Tibial artery (tissue), 4 donors: ENCODE measurements around the gene UPK3A.

Experiments used
- DNase-seq, 2 donors: peaks; one replicate each; pipeline ENCODE4 v3.0.0-alpha.2; 2019
- H3K27ac ChIP-seq, 2 donors: fragments of 200-600 bp; sonication (generic) in 1 of 2; 1 replicate in 1 of 2; 2 replicates in 1 of 2; pipeline ENCODE4 v1.5.1; 2018 to 2019; ENCODE audit warnings: mild to moderate bottlenecking in 1 of 2
- H3K27me3 ChIP-seq, 2 donors: fragments of 200-600 bp; sonication (generic) in 1 of 2; one replicate each; pipeline versions ENCODE4 v1.5.1 to v1.6.0; 2016 to 2019
- H3K36me3 ChIP-seq, 3 donors: fragments of 200-600 bp; sonication (generic) in 2 of 3; one replicate each; pipeline ENCODE4 v1.5.1; 2016 to 2019; ENCODE audit warnings: mild to moderate bottlenecking in 2 of 3
- H3K4me1 ChIP-seq, 4 donors: fragments of 200-600 bp; sonication (generic) in 2 of 4; 1 replicate in 3 of 4; 2 replicates in 1 of 4; pipeline ENCODE4 v1.5.1; 2016 to 2019
- H3K4me3 ChIP-seq, 2 donors: fragments of 200-600 bp; sonication (generic) in 1 of 2; 1 replicate in 1 of 2; 2 replicates in 1 of 2; pipeline ENCODE4 v1.5.1; 2018 to 2019; ENCODE audit warnings: mild to moderate bottlenecking in 2 of 2
- H3K9me3 ChIP-seq, 3 donors: fragments of 200-600 bp; sonication (generic) in 1 of 3; one replicate each; pipeline ENCODE4 v1.5.1; 2016 to 2019
- CTCF ChIP-seq, 2 experiments: fragments of 200-600 bp in 1 of 2; fragments of 450-650 bp in 1 of 2; IDR thresholded peaks; one replicate each; pipeline ENCODE4 v1.5.1; 2017 to 2019; ENCODE audit warnings: antibody characterized with exemption in 2 of 2, mild to moderate bottlenecking in 1 of 2, moderate library complexity in 1 of 2
- intact Hi-C: fragments of 100-400 bp; cut with DNase I; formaldehyde crosslinking; loops from one replicate; pipeline ENCODE4 v1.15.0; 2023; ENCODE audit warnings: low total_unique reads

Gene UPK3A

GRCh38 chr22:45337536-45337935 is 52.8 kb downstream of the UPK3A start:
- DNase-seq = no peak
- no peaks in the 10 kb centered on the region for H3K27me3 ChIP-seq
- peaks cover 0 to 31% (median 12%) of the 10 kb centered on the region in 4 donors for H3K4me1 ChIP-seq
- H3K36me3 ChIP-seq = peaks cover 34 to 78% (median 62%) of the 10 kb centered on the region in 3 donors
- intact Hi-C loops = no loop called here
- peak overlapping the region in 1 of 2 donors; percentile 27 for H3K27ac ChIP-seq
- H3K4me3 ChIP-seq = no peak overlapping the region
- no peaks in the 10 kb centered on the region for H3K9me3 ChIP-seq
- no peak for TF ChIP-seq CTCF (IDR thresholded peaks at IDR 0.05)

- Histone ChIP-seq H3K4me3 (no peak overlapping the region), H3K36me3 (peaks cover 31 to 80% (median 57%) of the 10 kb centered on the region in 3 donors), H3K27ac (no peak overlapping the region), H3K4me1 (peaks cover 0 to 31% (median 12%) of the 10 kb centered on the region in 4 donors), H3K27me3 (no peaks in the 10 kb centered on the region), H3K9me3 (no peaks in the 10 kb centered on the region)
- TF ChIP-seq CTCF (IDR thresholded peaks at IDR 0.05) = no peak
- intact Hi-C loops = no loop called here
- DNase-seq = no peak
Measured at GRCh38 chr22:45338795-45339194, 54.0 kb downstream of the UPK3A start.

GRCh38 chr22:45340323-45340722 is 55.6 kb downstream of the UPK3A start:
- no peak overlapping the region for H3K27ac ChIP-seq
- H3K9me3 ChIP-seq = no peaks in the 10 kb centered on the region
- TF ChIP-seq CTCF (IDR thresholded peaks at IDR 0.05) = no peak
- intact Hi-C loops = no loop called here
- no peaks in the 10 kb centered on the region for H3K27me3 ChIP-seq
- H3K36me3 ChIP-seq = peaks cover 31 to 77% (median 41%) of the 10 kb centered on the region in 3 donors
- no peak for DNase-seq
- H3K4me3 ChIP-seq = no peak overlapping the region
- peaks cover 0 to 21% (median 8%) of the 10 kb centered on the region in 4 donors for H3K4me1 ChIP-seq

GRCh38 chr22:45341498-45341897 is 56.7 kb downstream of the UPK3A start:
- DNase-seq = no peak
- H3K9me3 ChIP-seq = no peaks in the 10 kb centered on the region
- intact Hi-C loops = no loop called here
- H3K4me1 ChIP-seq = peaks cover 0 to 12% (median 5%) of the 10 kb centered on the region in 4 donors
- H3K4me3 ChIP-seq = no peak overlapping the region
- H3K36me3 ChIP-seq = peaks cover 31 to 72% (median 35%) of the 10 kb centered on the region in 3 donors
- H3K27ac ChIP-seq = no peak overlapping the region
- no peaks in the 10 kb centered on the region for H3K27me3 ChIP-seq
- no peak for TF ChIP-seq CTCF (IDR thresholded peaks at IDR 0.05)

- intact Hi-C loops = no loop called here
- TF ChIP-seq CTCF (IDR thresholded peaks at IDR 0.05) = no peak
Measured at GRCh38 chr22:45343143-45343542, 58.4 kb downstream of the UPK3A start.

GRCh38 chr22:45344334-45344733 is 59.6 kb downstream of the UPK3A start:
- H3K9me3 ChIP-seq = no peaks in the 10 kb centered on the region
- no peak for TF ChIP-seq CTCF (IDR thresholded peaks at IDR 0.05)
- H3K27me3 ChIP-seq = no peaks in the 10 kb centered on the region

More at GRCh38 chr22:45343143-45343542, 58.4 kb downstream of the UPK3A start:
- H3K4me3 ChIP-seq = no peak overlapping the region
- peaks cover 31 to 68% (median 35%) of the 10 kb centered on the region in 3 donors for H3K36me3 ChIP-seq
- H3K9me3 ChIP-seq = no peaks in the 10 kb centered on the region
- H3K27me3 ChIP-seq = no peaks in the 10 kb centered on the region
- H3K27ac ChIP-seq = no peak overlapping the region
- no peaks in the 10 kb centered on the region for H3K4me1 ChIP-seq
- no peak for DNase-seq

More at GRCh38 chr22:45344334-45344733, 59.6 kb downstream of the UPK3A start:
- intact Hi-C loops = no loop called here
- no peak overlapping the region for H3K27ac ChIP-seq
- H3K4me1 ChIP-seq = no peaks in the 10 kb centered on the region
- peaks cover 26 to 59% (median 27%) of the 10 kb centered on the region in 3 donors for H3K36me3 ChIP-seq
- no peak for DNase-seq
- no peak overlapping the region for H3K4me3 ChIP-seq
